ENCODE results near the gene ARID1B.

- TF ChIP-seq GATA3 (IDR thresholded peaks at IDR 0.05; ENCODE audit: low read depth, low read length) (no peak), GATA2 (IDR thresholded peaks at IDR 0.05; ENCODE audit: low read depth, low read length) (no peak)
Measured at GRCh38 chr6:157063176-157063905, 286.2 kb downstream of the ARID1B start.
